Suppressor macrophage treated with lipopolysaccharide for 4 hours (primary cell): Measurements from ENCODE around the gene ETV5.
"Not testable (repeated sequence)": the region's sequence is repeated elsewhere in the genome, so short reads cannot be mapped to it uniquely, and the experiment has no call there.

Source experiments
- DNase-seq: peaks from one replicate; pipeline ENCODE4 v3.0.0-alpha.2; 2020

Gene ETV5

DNA sequence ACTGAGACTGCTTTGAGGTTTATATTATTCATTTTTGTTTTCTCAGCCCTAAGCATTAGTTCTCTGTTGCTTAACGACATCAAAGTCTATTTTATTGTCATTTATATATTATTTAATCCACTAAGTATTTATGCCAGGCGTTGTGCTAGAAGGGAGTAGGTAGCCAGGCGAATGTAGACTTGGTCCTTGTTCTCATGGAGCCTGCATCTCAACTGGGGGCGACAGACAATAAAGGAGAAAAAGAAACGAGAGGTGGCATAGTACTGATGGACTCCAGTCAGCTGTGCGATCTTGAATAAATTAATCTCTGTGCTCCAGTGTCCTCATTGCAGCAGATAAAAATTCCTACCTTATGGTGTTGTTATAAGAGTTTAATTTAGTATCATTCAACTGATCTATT, 49.7 kb downstream of the ETV5 start:
- no peak for DNase-seq

GRCh38 chr3:186058225-186058624, 50.7 kb downstream of the ETV5 start:
- no peak for DNase-seq

DNA sequence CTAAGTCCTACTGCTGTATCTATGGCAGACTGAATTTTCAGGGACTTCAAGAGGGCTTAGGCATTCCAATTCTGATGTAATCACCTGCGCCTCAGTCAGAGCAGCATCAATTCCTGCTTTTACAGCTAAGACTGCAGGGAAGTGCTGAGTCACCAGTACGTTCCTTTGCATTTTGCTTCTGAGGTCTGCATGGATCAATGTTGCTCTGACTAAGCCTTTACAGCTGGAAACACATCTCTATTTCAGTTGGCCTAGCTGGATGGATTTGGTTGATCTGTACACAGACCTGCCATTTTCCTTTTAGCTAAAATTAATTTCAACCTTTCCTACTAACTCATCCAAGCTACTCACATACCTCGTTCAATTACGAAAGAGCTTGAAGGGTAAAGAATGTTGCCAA, 51.3 kb downstream of the ETV5 start:
- DNase-seq: peak; percentile 7

GRCh38 chr3:186054792-186055352, 54.0 kb downstream of the ETV5 start:
- DNase-seq: no peak

DNA sequence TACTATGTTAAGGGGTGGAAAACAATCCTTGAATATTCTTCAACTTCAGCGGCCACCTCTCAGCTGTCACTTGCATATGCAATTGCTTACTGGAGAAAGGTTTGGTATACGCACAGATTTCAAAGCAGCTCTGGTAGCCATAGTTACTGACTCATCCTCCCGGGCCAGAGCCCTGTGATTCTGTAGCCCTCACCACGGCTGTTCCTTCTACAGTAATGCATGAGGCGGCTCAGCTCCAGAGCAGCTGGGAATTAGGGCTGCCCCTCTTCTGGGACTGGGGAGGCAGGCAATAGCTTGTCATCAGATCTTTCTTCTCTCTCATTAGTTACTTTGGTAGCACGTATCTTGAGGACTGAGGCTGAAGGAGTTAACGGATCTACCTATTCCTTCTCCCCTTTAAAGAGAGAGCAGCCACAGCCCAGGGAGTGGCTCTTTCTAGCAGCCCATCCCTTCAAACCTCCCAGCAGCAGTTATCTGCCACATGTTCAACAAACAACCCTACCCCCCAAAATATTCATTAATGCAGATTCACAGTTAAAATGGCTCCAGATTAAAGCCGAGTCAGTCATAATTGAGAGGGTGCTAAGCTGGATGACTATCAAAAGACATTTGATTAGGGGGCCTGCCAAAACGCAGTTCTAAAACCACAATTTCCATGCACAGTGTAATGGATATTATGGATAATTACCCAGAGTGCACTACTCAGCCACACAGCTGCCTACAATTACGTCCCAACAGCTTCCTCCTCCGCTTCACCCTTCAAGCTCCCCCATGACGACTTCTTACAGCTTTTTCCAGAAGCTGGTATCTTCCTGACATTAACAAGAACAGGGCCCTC, 54.7 kb downstream of the ETV5 start:
- no peak for DNase-seq

GRCh38 chr3:186052096-186052840, 56.6 kb downstream of the ETV5 start:
- no peak for DNase-seq

DNA sequence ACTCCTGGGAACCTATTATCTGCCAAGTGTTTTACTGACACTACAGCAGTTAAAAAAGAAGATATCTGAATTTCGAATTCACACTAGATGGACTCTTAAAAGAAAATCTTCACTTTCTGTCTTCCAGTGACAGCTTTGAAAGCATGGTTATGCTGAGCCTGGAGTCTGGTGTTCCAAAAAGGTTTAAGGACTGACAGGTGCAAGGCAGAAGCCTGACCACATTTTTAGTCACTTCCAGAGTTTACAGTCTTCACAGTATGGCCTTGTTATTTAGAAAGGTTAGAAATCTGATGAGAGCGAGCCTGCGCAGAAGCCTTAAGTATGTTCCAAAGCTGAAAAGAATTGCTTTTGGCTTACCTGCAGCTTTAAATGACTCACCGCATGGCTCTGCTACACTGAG, 59.9 kb downstream of the ETV5 start:
- no peak for DNase-seq

- no peak for DNase-seq
These were observed 60.8 kb downstream of the ETV5 start for GRCh38 chr3:186048119-186048518.

- no peak for DNase-seq
These were observed 62.1 kb downstream of the ETV5 start for GRCh38 chr3:186046838-186047237.

- no peak for DNase-seq
These were observed 63.9 kb downstream of the ETV5 start for GRCh38 chr3:186044968-186045367.

GRCh38 chr3:186044427-186044826, 64.5 kb downstream of the ETV5 start:
- DNase-seq: no peak

- DNase-seq: no peak
These were observed 66.2 kb downstream of the ETV5 start for GRCh38 chr3:186042521-186043202.

DNA sequence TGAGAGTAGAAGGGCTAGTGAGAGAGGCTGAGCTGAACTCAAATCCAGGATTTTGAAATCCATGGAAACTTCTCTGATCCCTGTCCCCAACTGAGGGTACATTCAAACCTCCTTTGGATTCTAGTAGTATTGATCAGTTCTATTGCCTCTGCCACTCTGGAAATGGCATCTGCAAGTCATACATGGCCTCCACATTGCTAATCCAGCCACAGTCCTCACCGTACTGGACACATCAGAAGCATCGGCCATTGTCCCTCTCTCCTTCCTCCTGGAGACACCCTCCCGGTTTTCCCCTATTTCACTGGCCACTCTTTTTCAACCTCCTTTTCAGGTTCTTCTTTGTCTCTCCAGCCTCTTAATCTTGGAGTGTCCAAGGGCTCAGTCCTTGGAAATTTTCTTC, 66.9 kb downstream of the ETV5 start:
- DNase-seq: no peak

- DNase-seq: no peak
These were observed 70.5 kb downstream of the ETV5 start for GRCh38 chr3:186038360-186038759.

GRCh38 chr3:186035277-186035676, 73.6 kb downstream of the ETV5 start:
- peak; percentile 28 for DNase-seq

DNA sequence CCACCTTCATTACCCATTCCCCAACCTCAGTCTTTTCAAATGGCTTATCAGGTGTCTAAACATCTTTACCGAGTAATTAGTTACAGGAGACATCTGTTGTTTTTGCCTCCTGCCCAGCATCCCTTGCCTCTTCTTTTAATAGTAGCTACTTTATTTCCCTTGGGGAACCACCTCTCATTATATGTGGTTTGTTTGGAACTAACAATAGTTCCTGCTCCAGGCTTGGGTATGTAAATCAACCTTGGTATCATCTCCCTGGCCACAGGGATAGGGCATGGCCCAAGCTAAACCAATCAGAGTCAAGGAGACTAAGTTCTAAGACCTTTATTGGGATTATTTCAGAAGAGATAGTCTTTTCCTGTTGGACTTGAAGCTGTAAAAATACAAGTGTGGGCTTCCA, 76.6 kb downstream of the ETV5 start:
- DNase-seq: no peak

GRCh38 chr3:186025993-186026392, 82.9 kb downstream of the ETV5 start:
- DNase-seq: not testable (repeated sequence)

DNA sequence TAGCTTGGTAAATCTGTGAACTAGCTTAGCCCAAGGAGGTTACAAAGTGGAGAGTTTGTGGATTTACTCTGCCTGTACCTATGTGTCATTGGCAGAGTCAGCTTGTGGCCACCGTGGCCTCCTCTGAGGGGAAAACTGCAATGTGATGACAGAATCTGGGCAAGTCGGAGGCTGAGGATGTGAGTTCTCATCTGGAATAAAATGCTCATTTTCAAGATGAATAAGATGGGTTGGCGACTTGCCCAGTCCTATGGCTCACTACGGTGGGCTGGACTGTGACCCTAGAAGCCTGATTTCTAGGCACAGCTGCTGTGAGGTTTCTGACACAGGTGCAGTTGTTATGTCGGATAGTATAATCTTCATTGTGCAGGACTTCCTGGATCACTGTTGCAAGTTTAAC, 83.7 kb downstream of the ETV5 start:
- DNase-seq: no peak

- no peak for DNase-seq
These were observed 84.7 kb downstream of the ETV5 start for GRCh38 chr3:186024210-186024609.

GRCh38 chr3:186022931-186023330, 86.0 kb downstream of the ETV5 start:
- no peak for DNase-seq

- DNase-seq: no peak
These were observed 87.1 kb downstream of the ETV5 start for GRCh38 chr3:186021673-186022362.

DNA sequence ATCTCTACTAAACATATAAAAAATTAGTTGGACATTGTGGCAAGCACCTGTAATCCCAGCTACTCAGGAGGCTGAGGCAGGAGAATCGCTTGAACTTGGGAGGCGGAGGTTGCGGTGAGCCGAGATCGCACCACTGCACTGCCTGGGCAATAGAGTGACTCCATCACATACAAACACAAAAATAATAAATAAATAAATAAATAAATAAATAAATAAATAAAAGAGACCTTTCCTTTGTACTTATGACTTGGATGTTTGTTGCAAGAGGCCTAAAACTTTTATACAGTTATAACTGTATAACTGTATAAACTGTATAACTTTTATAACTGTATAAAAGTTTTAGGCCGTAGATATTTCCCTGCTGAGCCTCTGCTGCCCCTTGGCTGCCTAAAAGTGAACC, 87.6 kb downstream of the ETV5 start:
- DNase-seq: not testable (repeated sequence)

GRCh38 chr3:186019288-186019687, 89.6 kb downstream of the ETV5 start:
- DNase-seq: not testable (repeated sequence)
